CD4-positive, alpha-beta T cell (primary cell): Measurements from ENCODE around the gene C16orf96. TPM values are rescaled to one million over a fixed set of nuclear protein-coding genes. Genes with fewer than 3 reads are reported as not detected.

Experiments
- ATAC-seq: fragments of 200-7000 bp; cut with Tn5 transposase; one replicate; pipeline ENCODE4 v1.10.0; 2022; ENCODE audit warnings: mild to moderate bottlenecking; ENCODE audit not compliant: poor library complexity
- CTCF ChIA-PET: fragments of 350-600 bp; sonication (Branson Sonifier 250); formaldehyde crosslinking; loops from one replicate; lab custom pipeline; 2021; ENCODE audit warnings: antibody characterized with exemption, inconsistent platforms; lab: Charles Lee
- POLR2A ChIA-PET: fragments of 350-600 bp; sonication (Branson Sonifier 250); formaldehyde crosslinking; loops from one replicate; lab custom pipeline; 2021; ENCODE audit warnings: antibody characterized with exemption, inconsistent platforms; lab: Charles Lee
- DNase-seq, 14 experiments: peaks; one replicate each; pipeline ENCODE4 v3.0.0-alpha.2; 2013 to 2020; ENCODE audit warnings: mixed read lengths in 2 of 14
- H3K27ac ChIP-seq, 2 donors: one replicate each; pipeline versions ENCODE4 v1.5.1 to v1.7.0; 2013; ENCODE audit warnings: low read length in 2 of 2, low read depth in 1 of 2, mild to moderate bottlenecking in 1 of 2
- H3K27me3 ChIP-seq, 2 experiments: 1 replicate in 1 of 2; 2 replicates in 1 of 2; pipeline versions ENCODE4 v1.6.1 to v1.7.0; 2013; ENCODE audit warnings: low read length in 2 of 2, control low read depth in 1 of 2, mild to moderate bottlenecking in 1 of 2, moderate library complexity in 1 of 2; ENCODE audit not compliant: insufficient read depth in 2 of 2, control insufficient read depth in 1 of 2
- H3K36me3 ChIP-seq: one replicate; pipeline ENCODE4 v1.6.1; 2013; ENCODE audit warnings: low read length, control low read depth; ENCODE audit not compliant: insufficient read depth
- H3K4me1 ChIP-seq: one replicate; pipeline ENCODE4 v1.6.1; 2013; ENCODE audit warnings: low read length, control low read depth; ENCODE audit not compliant: insufficient read depth
- H3K4me3 ChIP-seq: one replicate; pipeline ENCODE4 v1.5.1; 2013; ENCODE audit warnings: mild to moderate bottlenecking, low read length, moderate library complexity
- H3K9me3 ChIP-seq, 2 experiments: 1 replicate in 1 of 2; 2 replicates in 1 of 2; pipeline versions ENCODE4 v1.6.1 to v1.7.0; 2013; ENCODE audit warnings: low read length in 2 of 2, mild to moderate bottlenecking in 2 of 2, control low read depth in 1 of 2, moderate library complexity in 1 of 2; ENCODE audit not compliant: control insufficient read depth in 1 of 2, insufficient read depth in 1 of 2
- H3K27ac Mint-ChIP-seq: one replicate; pipeline ENCODE4 v1.8.0; 2020; ENCODE audit warnings: mixed read lengths
- H3K27me3 Mint-ChIP-seq: one replicate; pipeline ENCODE4 v1.8.0; 2021; ENCODE audit warnings: mixed read lengths
- H3K36me3 Mint-ChIP-seq: one replicate; pipeline ENCODE4 v1.8.0; 2021; ENCODE audit warnings: low read depth, mixed read lengths
- H3K4me1 Mint-ChIP-seq: one replicate; pipeline ENCODE4 v1.8.0; 2021; ENCODE audit warnings: low read depth, mixed read lengths
- H3K4me3 Mint-ChIP-seq: one replicate; pipeline ENCODE4 v1.8.0; 2020; ENCODE audit warnings: mild to moderate bottlenecking, mixed read lengths
- H3K9me3 Mint-ChIP-seq: one replicate; pipeline ENCODE4 v1.8.0; 2020; ENCODE audit warnings: mixed read lengths
- CTCF ChIP-seq: fragments of 200-600 bp; IDR thresholded peaks from one replicate; pipeline ENCODE4 v1.8.0; 2022; ENCODE audit warnings: antibody characterized with exemption, mild to moderate bottlenecking
- intact Hi-C, 2 experiments: fragments of 100-400 bp; cut with DNase I in 1 of 2; cut with micrococcal nuclease in 1 of 2; formaldehyde crosslinking; loops; one replicate each; pipeline versions ENCODE4 v1.15.1 to v1.9.0; 2023 to 2025; cut with DNase I, micrococcal nuclease
- total RNA-seq, 174 experiments: library from RNA in 2 of 174; stranded (reverse) in 2 of 174; gene quantifications; one replicate each; pipeline ENCODE4 v1.2.3 and lab custom pipeline; 2021 to 2026

Gene C16orf96
- total RNA-seq, 2 experiments from 2014 or later: 0.27 to 0.42 TPM

GRCh38 chr16:4636196-4636595 is 80.1 kb downstream of the C16orf96 start:
- POLR2A ChIA-PET: no interaction called here
- H3K36me3 ChIP-seq: peaks cover 36% of the 10 kb centered on the region
- intact Hi-C loops: no loop called here

GRCh38 chr16:4637501-4638166 is 81.5 kb downstream of the C16orf96 start:
- H3K27me3 ChIP-seq: no peaks in the 10 kb centered on the region
- no peak overlapping the region for H3K4me3 ChIP-seq
- no peaks in the 10 kb centered on the region for H3K9me3 Mint-ChIP-seq
- H3K4me1 Mint-ChIP-seq: peaks cover 23% of the 10 kb centered on the region
- DNase-seq (no peak), ATAC-seq (no peak)
- CTCF ChIA-PET: interaction anchor here (1.3 kb wide), 1 partner anchor 11 kb away, joined by 3 read pairs; no protein-coding TSS in a partner anchor
- POLR2A ChIA-PET: interaction anchor here (0.6 kb wide), 1 partner anchor 1568 kb away, joined by 3 read pairs; no protein-coding TSS in a partner anchor
- H3K36me3 ChIP-seq: peaks cover 34% of the 10 kb centered on the region
- no peak for TF ChIP-seq CTCF
- peaks cover 21% of the 10 kb centered on the region for H3K36me3 Mint-ChIP-seq
- H3K9me3 ChIP-seq: no peaks in the 10 kb centered on the region
- no peak overlapping the region for H3K27ac ChIP-seq
- peaks cover 19% of the 10 kb centered on the region for H3K4me1 ChIP-seq
- no peaks in the 10 kb centered on the region for H3K27me3 Mint-ChIP-seq
- intact Hi-C loops: no loop called here
- H3K4me3 Mint-ChIP-seq: no peak overlapping the region
- H3K27ac Mint-ChIP-seq: no peak overlapping the region

More at GRCh38 chr16:4636196-4636595, 80.1 kb downstream of the C16orf96 start:
- no peak for DNase-seq
- Mint-ChIP-seq H3K27ac (no peak overlapping the region), H3K27me3 (no peaks in the 10 kb centered on the region), H3K4me1 (peaks cover 24% of the 10 kb centered on the region), H3K9me3 (no peaks in the 10 kb centered on the region), H3K36me3 (peaks cover 28% of the 10 kb centered on the region), H3K4me3 (no peak overlapping the region)
- TF ChIP-seq CTCF: no peak
- Histone ChIP-seq H3K4me1 (peaks cover 16% of the 10 kb centered on the region), H3K9me3 (no peaks in the 10 kb centered on the region), H3K4me3 (no peak overlapping the region), H3K27me3 (no peaks in the 10 kb centered on the region), H3K27ac (no peak overlapping the region)
- ATAC-seq: no peak
- CTCF ChIA-PET: interaction anchor here (2.6 kb wide), 1 partner anchor 12 kb away, joined by 8 read pairs; the partner anchor contains the start of gene MGRN1

- Histone ChIP-seq H3K4me1 (peaks cover 19% of the 10 kb centered on the region), H3K27me3 (no peaks in the 10 kb centered on the region), H3K36me3 (peaks cover 24% of the 10 kb centered on the region), H3K9me3 (no peaks in the 10 kb centered on the region), H3K4me3 (no peak overlapping the region), H3K27ac (no peak overlapping the region)
- DNase-seq (no peak), ATAC-seq (no peak)
- Mint-ChIP-seq H3K4me3 (no peak overlapping the region), H3K4me1 (peaks cover 23% of the 10 kb centered on the region), H3K27ac (no peak overlapping the region), H3K27me3 (no peaks in the 10 kb centered on the region), H3K9me3 (no peaks in the 10 kb centered on the region), H3K36me3 (peaks cover 12% of the 10 kb centered on the region)
- ChIA-PET CTCF (no interaction called here), POLR2A (no interaction called here)
- intact Hi-C loops: no loop called here
- no peak for TF ChIP-seq CTCF
Observed at GRCh38 chr16:4639899-4640509, 83.9 kb downstream of the C16orf96 start.
